ENCODE measurements around the gene CADPS. TPM values are rescaled to one million over a fixed set of nuclear protein-coding genes. Genes with fewer than 3 reads are reported as not detected.

Gene CADPS
- polyA plus RNA-seq, 1 donor: 17.8 TPM

DNA sequence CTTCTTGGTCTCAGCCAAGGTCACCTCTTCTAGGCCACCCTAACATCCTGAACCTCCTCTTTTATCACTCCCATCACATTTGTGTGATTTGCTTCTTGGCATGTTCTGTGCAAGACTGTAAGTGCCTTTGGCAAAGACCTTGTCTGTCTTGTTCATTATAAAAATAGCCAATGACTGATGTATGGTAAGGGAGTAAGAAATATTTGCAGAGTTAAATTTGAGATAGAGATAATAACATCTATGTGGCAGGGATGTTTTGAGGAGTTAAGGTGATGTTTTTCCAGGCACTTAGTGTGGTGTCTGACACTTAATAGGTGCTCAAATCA is 202.3 kb downstream of the CADPS start:
- H3K36me3 ChIP-seq (ENCODE audit: control insufficient read depth, insufficient read depth, low read length): no peaks in the 10 kb centered on the region
- no peak overlapping the region for H3K27ac ChIP-seq (ENCODE audit: low read length)
- no peaks in the 10 kb centered on the region for H3K9me3 ChIP-seq (ENCODE audit: control insufficient read depth, low read depth, low read length)
- no peak for DNase-seq
- no peaks in the 10 kb centered on the region for H3K4me1 ChIP-seq (ENCODE audit: control insufficient read depth, insufficient read depth, low read length)
- no peak overlapping the region for H3K4me3 ChIP-seq (ENCODE audit: low read length)
- H3K27me3 ChIP-seq (ENCODE audit: control insufficient read depth, insufficient read depth, low read length): peaks cover 9% of the 10 kb centered on the region

DNA sequence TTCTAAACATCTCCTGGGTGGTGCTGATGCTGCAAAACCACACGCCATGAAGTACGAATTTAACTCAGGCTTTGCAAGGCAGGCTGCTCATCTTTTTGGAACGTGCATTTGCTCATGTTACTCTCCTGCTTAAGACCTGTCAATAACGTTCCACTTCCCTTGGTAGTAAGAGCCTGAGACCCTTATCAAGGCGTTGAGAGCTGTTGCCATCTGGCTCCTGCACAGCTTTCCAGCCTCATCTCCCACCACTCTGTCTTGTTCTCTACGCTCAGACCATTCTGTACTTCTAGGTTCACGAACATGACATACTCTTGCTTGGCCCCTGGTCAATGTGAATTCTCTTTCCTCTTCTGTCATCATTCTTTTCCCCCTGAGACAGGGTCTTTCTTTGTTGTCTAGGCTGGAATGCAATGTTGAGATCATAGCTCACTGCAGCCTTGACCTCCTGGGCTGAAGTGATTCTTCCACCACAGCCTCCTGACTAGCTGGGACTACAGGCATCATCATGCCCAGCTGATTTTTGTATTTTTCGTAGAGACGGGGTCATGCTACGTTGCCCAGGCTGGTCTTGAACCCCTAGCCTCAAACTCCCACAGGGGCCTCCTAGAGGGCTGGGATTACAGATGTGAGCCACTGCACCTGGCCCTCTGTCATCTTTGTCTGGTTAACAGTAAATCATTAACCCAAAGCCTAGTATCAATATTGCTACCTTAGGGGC is 202.8 kb downstream of the CADPS start:
- no peaks in the 10 kb centered on the region for H3K9me3 ChIP-seq (ENCODE audit: control insufficient read depth, low read depth, low read length)
- no peak overlapping the region for H3K4me3 ChIP-seq (ENCODE audit: low read length)
- no peak for DNase-seq
- H3K27ac ChIP-seq (ENCODE audit: low read length): no peak overlapping the region
- no peaks in the 10 kb centered on the region for H3K4me1 ChIP-seq (ENCODE audit: control insufficient read depth, insufficient read depth, low read length)
- H3K27me3 ChIP-seq (ENCODE audit: control insufficient read depth, insufficient read depth, low read length): peaks cover 7% of the 10 kb centered on the region
- 100% methylated on average over 2 of the region's 10 CpGs for WGBS (ENCODE audit: insufficient coverage, low lambda C conversion rate)
- no peaks in the 10 kb centered on the region for H3K36me3 ChIP-seq (ENCODE audit: control insufficient read depth, insufficient read depth, low read length)

DNA sequence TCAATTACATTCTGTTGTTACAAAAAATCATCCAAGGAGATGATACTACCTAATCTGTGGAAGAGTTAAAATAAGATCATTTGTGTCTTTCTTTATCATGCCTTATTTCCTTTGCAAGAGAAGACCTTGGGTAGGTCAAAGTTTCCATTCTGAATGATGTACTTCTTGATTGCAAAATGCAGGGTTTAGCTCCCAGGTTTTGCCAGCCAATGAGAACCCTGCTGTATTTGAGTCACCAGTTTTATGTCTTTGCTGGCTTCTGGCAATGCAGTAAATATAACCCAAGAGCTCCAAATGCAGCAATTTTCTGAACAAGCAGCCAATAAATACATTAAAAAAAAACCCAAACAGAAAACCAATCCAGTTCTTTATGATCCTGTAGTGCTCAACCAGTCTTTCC is 204.9 kb downstream of the CADPS start:
- no peaks in the 10 kb centered on the region for H3K36me3 ChIP-seq (ENCODE audit: control insufficient read depth, insufficient read depth, low read length)
- no peak overlapping the region for H3K27ac ChIP-seq (ENCODE audit: low read length)
- no peak overlapping the region for H3K4me3 ChIP-seq (ENCODE audit: low read length)
- H3K4me1 ChIP-seq (ENCODE audit: control insufficient read depth, insufficient read depth, low read length): no peaks in the 10 kb centered on the region
- H3K9me3 ChIP-seq (ENCODE audit: control insufficient read depth, low read depth, low read length): no peaks in the 10 kb centered on the region
- no peak for DNase-seq
- H3K27me3 ChIP-seq (ENCODE audit: control insufficient read depth, insufficient read depth, low read length): peaks cover 5% of the 10 kb centered on the region

DNA sequence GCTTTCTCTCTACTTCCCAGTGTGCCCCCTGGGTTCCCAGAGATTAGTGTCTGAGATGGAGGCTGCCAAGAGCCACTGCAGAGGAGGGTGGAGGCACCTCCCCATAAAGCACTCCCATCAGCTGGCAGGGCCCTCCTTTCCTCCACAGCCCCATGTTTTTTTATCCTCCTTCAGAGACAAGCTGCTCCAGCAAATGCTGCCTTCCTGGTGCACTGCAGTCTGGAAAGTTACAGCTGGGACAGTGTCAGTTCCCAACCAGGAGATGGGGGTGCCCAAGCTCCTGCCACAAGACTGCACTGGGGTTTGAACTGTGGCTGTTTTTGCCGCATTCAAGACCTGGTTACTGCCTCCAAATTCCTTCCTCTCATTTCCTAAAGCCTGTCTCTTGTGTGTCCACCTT is 206.1 kb downstream of the CADPS start:
- Histone ChIP-seq H3K27ac (ENCODE audit: low read length) (no peak overlapping the region), H3K36me3 (ENCODE audit: control insufficient read depth, insufficient read depth, low read length) (no peaks in the 10 kb centered on the region), H3K4me3 (ENCODE audit: low read length) (no peak overlapping the region), H3K9me3 (ENCODE audit: control insufficient read depth, low read depth, low read length) (no peaks in the 10 kb centered on the region), H3K4me1 (ENCODE audit: control insufficient read depth, insufficient read depth, low read length) (no peaks in the 10 kb centered on the region), H3K27me3 (ENCODE audit: control insufficient read depth, insufficient read depth, low read length) (peaks cover 5% of the 10 kb centered on the region)
- DNase-seq: no peak
- no CpG with 5 or more reads among the region's 1 CpG for WGBS (ENCODE audit: insufficient coverage, low lambda C conversion rate)

DNA sequence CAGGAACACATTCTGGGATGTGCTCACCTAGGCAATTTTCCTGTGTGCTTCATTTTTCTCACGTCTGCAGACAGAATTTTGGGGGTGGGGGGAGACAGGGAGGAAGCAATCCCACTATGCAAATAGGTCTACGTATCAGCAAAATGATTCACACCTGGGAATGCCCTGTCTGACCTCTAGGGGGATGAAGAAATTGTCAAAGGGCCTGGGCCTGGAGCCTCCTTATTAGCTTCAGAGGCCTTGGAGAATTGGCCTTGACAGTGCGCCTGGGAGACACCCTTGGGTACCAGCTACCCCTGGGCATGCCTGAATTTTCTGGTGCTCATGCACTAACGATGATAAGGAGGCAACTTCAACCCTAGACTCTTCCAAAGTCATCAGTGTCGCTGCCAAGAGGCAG is 207.5 kb downstream of the CADPS start:
- Histone ChIP-seq H3K4me3 (ENCODE audit: low read length) (no peak overlapping the region), H3K9me3 (ENCODE audit: control insufficient read depth, low read depth, low read length) (no peaks in the 10 kb centered on the region), H3K36me3 (ENCODE audit: control insufficient read depth, insufficient read depth, low read length) (no peaks in the 10 kb centered on the region), H3K27ac (ENCODE audit: low read length) (no peak overlapping the region), H3K4me1 (ENCODE audit: control insufficient read depth, insufficient read depth, low read length) (no peaks in the 10 kb centered on the region), H3K27me3 (ENCODE audit: control insufficient read depth, insufficient read depth, low read length) (peaks cover 5% of the 10 kb centered on the region)
- DNase-seq: no peak
- WGBS (ENCODE audit: insufficient coverage, low lambda C conversion rate): no CpG with 5 or more reads among the region's 5 CpGs

DNA sequence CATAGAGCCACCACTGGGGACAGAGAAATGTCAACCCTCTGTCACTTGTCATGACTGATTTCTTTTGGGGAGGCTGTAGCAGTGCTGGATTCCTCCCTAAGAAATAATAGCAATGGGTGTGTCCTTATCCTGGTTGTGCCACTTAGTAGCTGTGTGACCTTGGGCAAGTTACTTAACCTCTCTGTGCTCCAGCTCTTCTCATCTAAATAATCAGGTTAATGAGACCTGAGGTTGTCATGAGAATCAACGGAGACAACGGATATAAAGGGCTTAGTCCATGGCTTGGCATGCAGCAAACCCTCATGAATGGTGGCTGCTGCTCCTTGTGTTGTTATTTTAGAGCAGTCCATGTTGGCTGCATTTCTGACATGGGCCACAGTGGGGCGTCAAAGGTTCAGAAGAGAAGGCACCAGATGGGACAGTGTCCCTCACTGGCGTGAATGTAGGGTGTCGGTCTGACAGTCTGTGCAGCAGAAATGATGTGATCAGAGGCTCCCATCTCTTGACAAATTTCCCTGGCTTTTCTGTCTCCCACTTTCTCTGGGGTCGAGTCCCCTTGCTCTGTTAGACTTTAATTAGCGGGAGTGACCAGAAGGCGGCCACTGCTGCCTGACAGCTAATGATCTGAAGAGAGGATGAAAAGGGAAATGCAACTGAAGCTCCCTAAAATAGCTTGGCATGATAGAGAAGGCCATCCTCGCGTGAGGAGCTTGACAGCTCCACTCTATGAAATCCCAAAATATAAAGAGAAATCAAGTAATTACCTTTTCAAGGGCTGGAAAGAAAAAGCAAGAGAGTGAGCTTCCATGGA is 209.4 kb downstream of the CADPS start:
- Histone ChIP-seq H3K4me1 (ENCODE audit: control insufficient read depth, insufficient read depth, low read length) (no peaks in the 10 kb centered on the region), H3K27ac (ENCODE audit: low read length) (no peak overlapping the region), H3K9me3 (ENCODE audit: control insufficient read depth, low read depth, low read length) (no peaks in the 10 kb centered on the region), H3K36me3 (ENCODE audit: control insufficient read depth, insufficient read depth, low read length) (no peaks in the 10 kb centered on the region), H3K27me3 (ENCODE audit: control insufficient read depth, insufficient read depth, low read length) (peaks cover 5% of the 10 kb centered on the region), H3K4me3 (ENCODE audit: low read length) (no peak overlapping the region)
- WGBS (ENCODE audit: insufficient coverage, low lambda C conversion rate): 80% methylated on average over 1 of the region's 10 CpGs
- peak; percentile 23 to 46 for DNase-seq

DNA sequence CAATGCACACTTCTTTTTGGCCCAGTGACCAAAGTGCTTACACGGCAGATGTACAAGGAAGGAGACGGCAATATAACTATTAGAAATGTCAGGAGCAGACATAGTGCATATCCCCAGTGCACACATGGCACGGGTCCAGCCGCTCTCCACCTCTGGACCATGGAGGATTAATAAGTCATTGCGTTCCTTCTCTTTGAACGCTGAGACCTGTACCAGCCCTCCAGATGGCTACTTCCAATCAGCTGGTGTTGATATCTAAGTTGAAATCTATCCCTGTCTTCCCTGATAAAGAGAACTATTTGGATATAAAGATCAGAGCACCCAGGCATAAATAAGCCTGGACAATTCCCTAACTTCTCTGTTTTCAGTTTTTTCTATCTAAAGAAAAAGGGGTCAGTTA is 212.5 kb downstream of the CADPS start:
- Histone ChIP-seq H3K27me3 (ENCODE audit: control insufficient read depth, insufficient read depth, low read length) (no peaks in the 10 kb centered on the region), H3K4me3 (ENCODE audit: low read length) (no peak overlapping the region), H3K9me3 (ENCODE audit: control insufficient read depth, low read depth, low read length) (no peaks in the 10 kb centered on the region), H3K36me3 (ENCODE audit: control insufficient read depth, insufficient read depth, low read length) (no peaks in the 10 kb centered on the region), H3K27ac (ENCODE audit: low read length) (no peak overlapping the region), H3K4me1 (ENCODE audit: control insufficient read depth, insufficient read depth, low read length) (no peaks in the 10 kb centered on the region)
- no peak for DNase-seq
- no CpG with 5 or more reads among the region's 6 CpGs for WGBS (ENCODE audit: insufficient coverage, low lambda C conversion rate)

DNA sequence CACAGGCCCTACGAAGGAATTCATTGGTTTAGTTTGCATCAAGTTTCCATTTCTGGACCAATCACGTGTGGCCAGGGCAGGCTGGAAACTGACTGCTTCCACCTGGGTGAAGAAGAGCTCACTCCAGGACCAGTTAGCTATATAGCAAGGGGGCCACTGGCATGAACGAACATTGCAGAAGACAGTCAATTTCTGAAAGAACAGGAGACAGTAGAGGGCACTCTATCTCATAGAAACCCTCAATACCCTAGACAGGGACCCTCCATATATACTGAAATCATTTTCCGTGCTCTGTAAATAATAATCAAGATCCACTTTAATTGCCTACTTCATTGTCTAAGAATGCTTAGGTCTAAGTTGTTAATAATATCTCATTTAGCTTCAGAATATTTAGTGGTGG is 215.6 kb downstream of the CADPS start:
- Histone ChIP-seq H3K4me1 (ENCODE audit: control insufficient read depth, insufficient read depth, low read length) (no peaks in the 10 kb centered on the region), H3K27ac (ENCODE audit: low read length) (no peak overlapping the region), H3K36me3 (ENCODE audit: control insufficient read depth, insufficient read depth, low read length) (no peaks in the 10 kb centered on the region), H3K4me3 (ENCODE audit: low read length) (no peak overlapping the region), H3K9me3 (ENCODE audit: control insufficient read depth, low read depth, low read length) (no peaks in the 10 kb centered on the region), H3K27me3 (ENCODE audit: control insufficient read depth, insufficient read depth, low read length) (no peaks in the 10 kb centered on the region)
- no peak for DNase-seq
- WGBS (ENCODE audit: insufficient coverage, low lambda C conversion rate): 100% methylated on average over 1 of the region's 4 CpGs

DNA sequence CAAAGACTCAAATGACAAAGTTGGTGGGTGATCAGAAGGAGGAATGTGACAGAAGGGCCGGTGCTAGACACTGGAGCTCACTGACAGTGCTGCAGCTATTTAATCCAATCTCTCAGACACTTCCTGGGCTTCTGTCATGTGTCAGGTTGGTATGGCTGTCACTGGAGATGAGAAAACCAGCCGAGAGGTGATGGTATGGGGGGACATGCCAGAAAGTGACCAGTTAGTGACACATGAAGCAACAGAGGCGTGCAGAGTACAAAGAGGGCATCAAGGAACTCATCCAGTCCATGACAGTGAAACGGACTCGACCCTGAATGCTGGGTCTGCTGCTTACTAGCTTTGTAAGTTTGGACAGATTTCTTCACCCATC is 219.5 kb downstream of the CADPS start:
- no peaks in the 10 kb centered on the region for H3K36me3 ChIP-seq (ENCODE audit: control insufficient read depth, insufficient read depth, low read length)
- no peak overlapping the region for H3K4me3 ChIP-seq (ENCODE audit: low read length)
- no peaks in the 10 kb centered on the region for H3K9me3 ChIP-seq (ENCODE audit: control insufficient read depth, low read depth, low read length)
- H3K4me1 ChIP-seq (ENCODE audit: control insufficient read depth, insufficient read depth, low read length): no peaks in the 10 kb centered on the region
- H3K27me3 ChIP-seq (ENCODE audit: control insufficient read depth, insufficient read depth, low read length): no peaks in the 10 kb centered on the region
- no CpG with 5 or more reads among the region's 5 CpGs for WGBS (ENCODE audit: insufficient coverage, low lambda C conversion rate)
- H3K27ac ChIP-seq (ENCODE audit: low read length): no peak overlapping the region
- DNase-seq: no peak

DNA sequence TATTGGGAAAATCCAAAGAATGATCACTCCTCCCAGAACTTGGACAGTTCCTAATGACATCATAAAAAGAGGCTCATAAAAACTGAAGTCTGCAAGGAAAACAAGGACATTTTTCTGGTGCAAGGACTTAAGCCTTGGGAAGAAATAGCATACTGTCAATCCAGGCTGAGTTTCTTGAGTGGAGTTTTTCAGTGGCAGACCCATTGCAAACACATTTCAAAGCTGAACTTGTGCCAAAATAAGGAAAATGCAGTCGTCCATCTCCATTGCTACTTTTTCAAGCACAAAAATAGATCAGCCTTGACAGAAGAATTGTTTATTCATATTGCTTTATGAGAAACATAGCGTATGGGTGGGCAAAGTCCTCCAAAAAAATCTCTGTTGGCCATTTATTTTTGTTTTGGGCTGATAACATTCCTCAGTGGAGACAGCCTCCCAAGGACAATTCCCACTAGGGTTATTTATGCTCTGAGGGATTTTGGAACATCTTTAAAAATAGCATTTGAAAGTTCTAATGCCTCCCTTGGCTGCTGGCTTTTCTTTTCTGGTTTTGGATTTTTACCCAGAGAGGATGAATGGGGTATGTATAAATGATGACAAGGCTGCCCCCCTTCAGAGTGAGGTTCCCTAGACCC is 220.0 kb downstream of the CADPS start:
- DNase-seq: no peak
- Histone ChIP-seq H3K4me3 (ENCODE audit: low read length) (no peak overlapping the region), H3K4me1 (ENCODE audit: control insufficient read depth, insufficient read depth, low read length) (no peaks in the 10 kb centered on the region), H3K27me3 (ENCODE audit: control insufficient read depth, insufficient read depth, low read length) (no peaks in the 10 kb centered on the region), H3K36me3 (ENCODE audit: control insufficient read depth, insufficient read depth, low read length) (no peaks in the 10 kb centered on the region), H3K27ac (ENCODE audit: low read length) (no peak overlapping the region), H3K9me3 (ENCODE audit: control insufficient read depth, low read depth, low read length) (no peaks in the 10 kb centered on the region)
- WGBS (ENCODE audit: insufficient coverage, low lambda C conversion rate): no CpG with 5 or more reads among the region's 2 CpGs
